Ureter (tissue), 1 donor: ENCODE data around the gene WARS2. TPM values are rescaled to one million over a fixed set of nuclear protein-coding genes. Genes with fewer than 3 reads are reported as not detected.
A peak's percentile ranks its signal among the peaks of the same experiment; 100 is the strongest.

Experiments used
- DNase-seq: peaks from one replicate; pipeline ENCODE4 v3.0.0-alpha.2; 2020; ENCODE audit warnings: low spot score
- total RNA-seq: library from RNA; stranded (reverse); gene quantifications from one replicate; pipeline ENCODE4 v1.2.4, GENCODE V29; 2023
- donor health status: DM: yes; HTN: yes; CAD: no.

WARS2 gene
- total RNA-seq, 1 donor from 2014 or later: 18.7 TPM

GRCh38 chr1:119000371-119001180 lies 139.9 kb downstream of the WARS2 start:
- DNase-seq: peak; percentile 37

- peak; percentile 27 for DNase-seq
Measured at GRCh38 chr1:118999348-119000071, 140.9 kb downstream of the WARS2 start.

- DNase-seq: no peak
Measured at GRCh38 chr1:118998171-118998570, 142.3 kb downstream of the WARS2 start.

- DNase-seq: no peak
Measured at GRCh38 chr1:118997225-118997624, 143.2 kb downstream of the WARS2 start.

GRCh38 chr1:118995312-118996016 lies 145.0 kb downstream of the WARS2 start:
- no peak for DNase-seq

- no peak for DNase-seq
Measured at GRCh38 chr1:118993700-118994026, 146.8 kb downstream of the WARS2 start.

- no peak for DNase-seq
Measured at GRCh38 chr1:118992868-118993699, 147.4 kb downstream of the WARS2 start.

GRCh38 chr1:118992237-118992825 lies 148.1 kb downstream of the WARS2 start:
- no peak for DNase-seq

GRCh38 chr1:118991448-118991847 lies 149.0 kb downstream of the WARS2 start:
- DNase-seq: no peak

GRCh38 chr1:118990513-118991152 lies 149.8 kb downstream of the WARS2 start:
- DNase-seq: no peak

GRCh38 chr1:118989878-118990378 lies 150.5 kb downstream of the WARS2 start:
- no peak for DNase-seq

GRCh38 chr1:118989006-118989815 lies 151.2 kb downstream of the WARS2 start:
- no peak for DNase-seq

- DNase-seq: no peak
Measured at GRCh38 chr1:118988186-118989005, 152.1 kb downstream of the WARS2 start, which contains the start of gene TBX15. Gene TBX15, minus strand, starts transcription at chr1:118988343. Its CDS starts 548 bp downstream, at chr1:118987795.

- no peak for DNase-seq
Measured at GRCh38 chr1:118987468-118988185, 152.8 kb downstream of the WARS2 start.

- no peak for DNase-seq
Measured at GRCh38 chr1:118986555-118987467, 153.6 kb downstream of the WARS2 start.

GRCh38 chr1:118985640-118986554 lies 154.6 kb downstream of the WARS2 start:
- DNase-seq: no peak
